ENCODE measurements around the gene GP1BB.
A peak's percentile ranks its signal among the peaks of the same experiment; 100 is the strongest.

GP1BB gene

GRCh38 chr22:19756288-19757128 is 33.2 kb downstream of the GP1BB start:
- DNase-seq (ENCODE audit: low read depth) = peak; percentile 64

GRCh38 chr22:19757140-19757984 is 34.0 kb downstream of the GP1BB start:
- no peak for DNase-seq (ENCODE audit: low read depth)

DNA sequence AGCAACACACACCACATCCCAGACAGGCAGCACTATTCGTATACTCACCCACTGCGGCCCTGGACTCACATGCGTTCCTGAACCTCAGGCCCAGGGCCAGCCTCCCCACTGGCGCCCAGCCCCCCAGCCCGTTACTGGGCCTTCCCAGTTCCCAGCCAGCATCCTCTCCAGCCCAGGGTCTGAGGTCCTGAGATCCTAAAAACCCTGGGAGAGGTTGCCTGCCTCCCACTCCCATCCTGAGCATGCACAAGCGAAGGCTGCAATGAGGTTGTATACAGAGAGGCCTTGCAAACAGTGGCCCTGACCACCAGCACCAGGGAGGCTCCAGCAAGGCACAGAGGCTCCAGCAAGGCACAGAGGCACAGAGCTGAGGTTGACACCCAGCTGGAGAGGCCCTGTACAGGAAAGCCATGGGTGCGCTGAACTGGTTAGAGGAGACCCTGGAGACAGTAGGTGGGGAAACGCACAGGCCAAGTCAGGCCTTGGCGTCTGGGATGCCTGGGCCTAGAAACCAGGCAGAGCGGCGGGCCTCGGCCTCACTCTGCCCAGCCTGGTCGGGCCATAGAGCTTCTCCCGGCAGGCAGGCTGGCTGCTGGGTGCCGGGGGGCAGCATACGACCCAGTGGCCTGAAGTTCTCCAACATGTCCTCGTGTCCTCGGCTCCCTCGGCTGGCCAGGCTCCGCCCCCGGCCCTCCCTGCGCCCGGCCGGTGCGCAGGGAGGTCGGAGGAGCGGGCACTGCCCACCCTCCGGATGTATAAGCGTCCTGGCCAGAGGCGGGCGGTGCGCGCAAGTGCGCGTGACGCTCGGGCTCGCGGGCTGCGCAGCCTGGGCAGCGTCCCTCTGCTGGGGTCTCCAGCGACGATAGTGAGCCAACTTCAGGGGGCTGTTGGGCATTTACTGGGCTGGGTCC is 34.9 kb downstream of the GP1BB start:
- no peak for DNase-seq (ENCODE audit: low read depth)

DNA sequence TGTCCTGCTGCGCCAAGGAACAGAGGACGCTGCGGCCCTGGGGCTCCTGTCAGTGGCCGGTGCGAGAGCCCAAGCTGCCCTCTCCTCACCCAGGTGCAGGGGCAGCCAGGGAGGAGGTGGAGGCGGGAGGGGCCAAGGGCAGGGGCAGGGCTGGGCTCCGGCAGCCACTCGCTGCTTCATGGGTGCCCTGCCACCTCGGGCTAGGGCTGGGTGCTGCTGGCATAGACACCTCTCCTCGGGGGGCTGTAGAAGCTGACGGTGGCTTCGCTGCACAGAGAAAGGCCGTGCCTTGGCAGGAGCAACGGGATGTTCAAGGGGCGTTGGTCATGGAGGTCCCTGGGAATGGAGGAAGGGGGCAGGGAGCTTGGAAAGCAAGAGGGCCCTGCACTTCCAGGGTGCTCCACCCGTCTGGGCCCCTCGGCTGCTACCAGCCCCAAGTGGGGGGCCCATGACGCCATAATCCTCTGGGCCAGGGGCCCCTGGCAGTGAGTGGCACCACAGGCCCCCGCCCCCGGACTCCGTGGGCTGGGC is 35.6 kb downstream of the GP1BB start:
- DNase-seq (ENCODE audit: low read depth) = no peak

- DNase-seq (ENCODE audit: low read depth) = no peak
These were observed 36.2 kb downstream of the GP1BB start for GRCh38 chr22:19759427-19760057.

DNA sequence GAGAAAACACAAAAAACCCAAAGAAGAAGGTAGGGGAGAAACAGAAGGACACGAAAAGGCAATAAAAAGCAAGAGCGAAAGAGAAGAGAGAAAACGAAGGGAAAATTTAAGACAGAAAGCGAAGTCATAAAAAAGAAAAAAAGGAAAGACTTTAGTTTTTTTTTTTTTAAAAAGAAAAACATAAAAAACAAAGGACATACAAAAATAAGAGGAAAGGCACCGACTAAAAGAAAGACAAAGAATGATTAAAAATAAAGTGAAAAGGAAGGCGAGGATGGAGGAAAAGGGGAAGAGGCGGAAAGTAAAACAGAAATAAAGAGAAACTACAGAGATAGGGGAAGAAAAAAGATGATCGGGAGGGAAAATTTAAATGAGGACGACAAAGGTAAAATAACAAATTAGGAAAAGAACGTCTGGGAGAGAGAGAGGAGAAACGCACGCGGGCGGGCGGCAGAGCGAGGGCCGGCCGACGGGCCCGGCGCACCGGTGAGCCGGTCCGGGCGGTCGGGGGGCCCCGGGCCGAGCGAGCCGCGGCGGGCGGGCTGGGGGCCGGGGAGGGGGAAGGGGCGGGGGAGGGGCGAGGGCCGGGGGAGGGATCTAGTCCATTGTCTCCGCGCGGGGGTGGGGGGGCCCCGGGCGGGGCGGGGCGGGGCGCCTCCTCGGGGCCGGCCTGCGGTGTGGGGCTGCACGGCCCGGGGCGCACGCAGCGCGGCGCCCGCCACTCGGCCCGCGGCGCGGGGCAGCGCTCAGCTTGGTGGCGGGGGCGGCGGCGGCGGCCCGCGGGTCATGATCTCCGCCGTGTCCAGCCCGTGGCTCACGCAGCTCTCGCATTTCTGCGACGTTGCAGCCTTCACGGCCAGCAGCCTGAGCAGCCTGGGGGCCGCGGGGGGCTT is 37.0 kb downstream of the GP1BB start, which contains the start of gene TBX1:
Gene TBX1 (plus strand): TSS at position 721 of the 893 bp plus-strand sequence. CDS start 66 bp downstream, at position 787.
- no peak for DNase-seq (ENCODE audit: low read depth)

- no peak for DNase-seq (ENCODE audit: low read depth)
These were observed 37.8 kb downstream of the GP1BB start for GRCh38 chr22:19760951-19761724.

- DNase-seq (ENCODE audit: low read depth) = no peak
These were observed 38.6 kb downstream of the GP1BB start for GRCh38 chr22:19761725-19762567.

DNA sequence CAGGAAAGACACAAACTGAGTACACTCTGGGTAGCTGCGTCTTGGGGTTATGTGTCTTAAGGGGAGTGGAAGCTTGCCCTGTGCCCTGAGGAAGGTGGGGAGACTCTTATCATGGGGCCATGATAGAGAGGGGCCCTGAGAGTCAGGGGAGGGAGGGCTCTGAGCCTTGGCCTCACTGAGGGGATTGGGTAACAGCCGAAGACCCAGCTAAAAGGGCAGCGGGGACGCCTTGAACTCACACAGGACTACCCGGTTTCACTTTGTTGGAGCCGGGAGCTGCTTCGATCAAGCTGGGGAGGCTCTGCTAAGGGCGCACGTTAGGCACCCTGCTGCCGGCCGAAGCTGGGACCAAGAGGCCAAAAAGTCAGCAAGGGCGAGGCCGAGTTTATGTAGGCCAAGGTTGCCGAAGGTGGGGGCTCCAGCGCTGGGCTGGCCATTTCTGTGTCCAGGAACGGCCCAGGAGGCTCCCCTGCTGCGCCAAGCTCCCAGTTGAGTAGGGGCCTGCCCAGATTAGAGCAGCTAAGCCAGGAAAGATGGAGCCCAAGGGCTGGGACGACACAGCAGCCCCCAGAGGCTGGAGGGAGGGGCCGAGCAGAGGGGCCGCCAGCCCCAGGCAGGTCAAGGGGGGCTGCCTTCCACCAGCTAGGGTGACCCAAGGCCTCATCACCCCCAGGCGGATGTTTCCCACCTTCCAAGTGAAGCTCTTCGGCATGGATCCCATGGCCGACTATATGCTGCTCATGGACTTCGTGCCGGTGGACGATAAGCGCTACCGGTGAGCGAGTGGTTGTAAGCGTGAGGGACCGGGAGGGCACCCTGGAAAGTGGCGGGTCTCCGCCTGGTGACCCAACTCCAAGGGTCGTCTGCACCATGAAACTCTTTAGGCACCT is 39.5 kb downstream of the GP1BB start:
- DNase-seq (ENCODE audit: low read depth) = no peak

- DNase-seq (ENCODE audit: low read depth) = no peak
These were observed 40.3 kb downstream of the GP1BB start for GRCh38 chr22:19763458-19764298.

DNA sequence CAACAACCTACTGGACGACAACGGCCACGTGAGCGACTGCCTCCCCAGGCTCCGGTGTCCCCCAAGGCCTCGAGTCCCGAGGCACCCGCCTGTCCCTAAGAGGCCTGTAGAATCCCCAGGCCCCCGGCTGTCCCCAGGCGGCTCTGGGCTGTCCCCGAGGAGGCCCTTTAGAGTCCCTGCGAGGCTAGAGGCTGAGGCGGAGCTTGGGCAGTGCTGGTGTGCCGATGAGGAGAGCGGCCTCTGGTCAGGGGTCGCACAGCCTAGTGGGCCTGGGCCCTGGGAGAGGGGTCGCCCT is 40.9 kb downstream of the GP1BB start:
- DNase-seq (ENCODE audit: low read depth) = no peak

GRCh38 chr22:19764636-19765476 is 41.5 kb downstream of the GP1BB start:
- no peak for DNase-seq (ENCODE audit: low read depth)

DNA sequence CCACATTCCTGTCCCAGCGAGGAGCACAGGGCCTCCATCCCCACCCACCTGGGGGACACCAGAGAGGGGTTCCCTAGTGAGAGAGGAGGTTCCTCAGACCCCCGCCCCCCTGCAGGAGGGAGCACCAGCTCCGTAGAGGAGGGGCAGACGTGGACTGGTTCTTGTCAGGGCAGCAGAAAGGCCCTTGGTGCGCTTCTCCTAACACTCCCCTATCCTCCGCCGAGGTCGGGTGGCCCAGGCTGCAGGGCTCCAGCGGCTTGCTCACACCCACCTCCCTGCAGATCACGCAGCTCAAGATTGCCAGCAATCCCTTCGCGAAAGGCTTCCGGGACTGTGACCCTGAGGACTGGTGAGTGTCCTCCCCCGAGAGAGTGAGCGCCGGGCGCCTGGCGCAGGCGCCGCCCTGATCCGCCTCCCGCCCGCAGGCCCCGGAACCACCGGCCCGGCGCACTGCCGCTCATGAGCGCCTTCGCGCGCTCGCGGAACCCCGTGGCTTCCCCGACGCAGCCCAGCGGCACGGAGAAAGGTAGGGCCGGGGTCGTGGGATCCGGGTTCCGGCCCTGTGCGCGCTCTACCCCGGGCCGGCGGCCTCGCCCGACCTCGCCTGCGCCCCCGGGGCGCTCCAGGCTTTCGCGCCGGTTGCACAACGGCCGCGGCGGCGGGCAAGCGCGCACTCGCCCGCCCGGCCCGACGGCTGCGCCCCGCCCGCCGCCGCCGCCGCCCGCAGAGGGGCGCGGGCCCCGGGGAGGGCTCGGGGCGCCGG is 42.3 kb downstream of the GP1BB start:
- DNase-seq (ENCODE audit: low read depth) = no peak

- DNase-seq (ENCODE audit: low read depth) = no peak
These were observed 42.8 kb downstream of the GP1BB start for GRCh38 chr22:19766240-19766510.
